Motor neuron (in vitro differentiated cells): ENCODE data around the gene GPR108. TPM values are rescaled to one million over a fixed set of nuclear protein-coding genes. Genes with fewer than 3 reads are reported as not detected.

ENCODE experiments used
- ATAC-seq, 8 experiments: fragments of 200-7000 bp; cut with Tn5 transposase; replicated peaks in 6 of 8; 2 replicates each; pipeline ENCODE4 v1.8.0; 2021; ENCODE audit warnings: mild to moderate bottlenecking in 8 of 8, moderate library complexity in 8 of 8
- H3K27ac ChIP-seq, 2 donors: fragments of 250-450 bp; sonication (Bioruptor Pico); 2 replicates each; pipeline ENCODE4 v1.9.0; 2021; ENCODE audit warnings: antibody characterized with exemption in 2 of 2, mild to moderate bottlenecking in 2 of 2, moderate library complexity in 1 of 2
- H3K4me1 ChIP-seq, 2 donors: fragments of 250-450 bp; sonication (Bioruptor Pico); replicated peaks in 1 of 2; 2 replicates each; pipeline ENCODE4 v1.6.1; 2021; ENCODE audit warnings: antibody characterized with exemption in 2 of 2, mild to moderate bottlenecking in 2 of 2, moderate library complexity in 1 of 2
- H3K4me3 ChIP-seq, 5 donors: fragments of 250-450 bp; sonication (Bioruptor Pico); 2 replicates each; pipeline ENCODE4 v1.9.0; 2021; ENCODE audit warnings: antibody characterized with exemption in 5 of 5, mild to moderate bottlenecking in 5 of 5, moderate library complexity in 4 of 5
- WGBS, 10 experiments: fragments of 450-650 bp; shearing (Covaris generic); methylation state at CpG; one replicate each; pipeline ENCODE4 v1.0.0; 2022; 5-methylcytosine and 5-hydroxymethylcytosine counted together
- in situ Hi-C, 9 experiments: fragments of 400-800 bp; cut with MboI; loops; one replicate each; pipeline ENCODE4 v1.15.0; 2021; ENCODE audit warnings: low sequenced_read_pairs in 9 of 9, low pct_unique_long_range_greater_than_20kb in 2 of 9; ENCODE audit not compliant: unreplicated experiment in 9 of 9
- total RNA-seq, 8 experiments: library from RNA; unstranded; fragments of 300-600 nt; gene quantifications; 2 replicates each; pipeline versions ENCODE4 v1.2.3 to v1.2.4, GENCODE V29; 2022

Gene GPR108
- total RNA-seq, 8 experiments from 2014 or later: 19.0 to 76.9 (median 31.0) TPM

DNA sequence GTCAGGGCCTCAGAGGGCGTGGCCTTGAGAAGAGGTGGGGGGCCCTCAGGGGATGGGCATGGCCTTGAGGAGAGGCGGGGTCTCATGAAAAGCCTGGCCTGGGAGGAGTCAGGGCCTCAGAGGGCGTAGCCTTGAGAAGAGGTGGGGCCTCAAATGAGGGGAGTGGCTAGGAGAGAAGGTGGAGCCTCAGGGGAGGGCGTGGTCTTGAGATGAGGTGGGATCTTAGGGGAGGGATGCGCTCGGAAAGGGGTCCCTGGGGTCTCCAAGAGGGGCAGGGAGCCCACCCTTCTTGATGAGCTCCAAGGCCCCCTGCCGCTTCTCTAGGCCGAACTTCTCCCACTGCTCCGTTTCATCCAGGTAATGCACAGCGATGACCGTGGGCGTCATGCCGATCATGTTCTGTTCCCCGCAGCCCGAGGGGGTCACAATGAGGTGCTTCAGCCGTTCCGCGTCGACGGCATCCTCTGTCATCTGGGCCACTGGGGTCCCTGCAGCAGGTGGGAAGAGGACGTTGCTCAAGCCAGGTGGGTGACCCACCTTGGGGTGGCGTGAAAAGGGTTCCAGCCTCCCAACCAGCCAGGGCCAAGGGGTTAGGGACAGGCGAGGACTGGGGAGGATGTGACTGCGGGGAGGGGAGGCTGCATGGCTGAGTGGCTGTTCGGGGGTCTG is 43.1 kb downstream of the GPR108 start:
- no peaks in the 10 kb centered on the region for H3K4me1 ChIP-seq
- ATAC-seq: peak in 2 of 8 experiments; percentile 11 to 35
- in situ Hi-C loops: no loop called here
- WGBS, 10 experiments: 100% methylated on average over 1 to 2 of the region's 25 CpGs; no CpG with 5 or more reads in 8 of the 10 experiments
- H3K4me3 ChIP-seq: no peak overlapping the region
- no peak overlapping the region for H3K27ac ChIP-seq

DNA sequence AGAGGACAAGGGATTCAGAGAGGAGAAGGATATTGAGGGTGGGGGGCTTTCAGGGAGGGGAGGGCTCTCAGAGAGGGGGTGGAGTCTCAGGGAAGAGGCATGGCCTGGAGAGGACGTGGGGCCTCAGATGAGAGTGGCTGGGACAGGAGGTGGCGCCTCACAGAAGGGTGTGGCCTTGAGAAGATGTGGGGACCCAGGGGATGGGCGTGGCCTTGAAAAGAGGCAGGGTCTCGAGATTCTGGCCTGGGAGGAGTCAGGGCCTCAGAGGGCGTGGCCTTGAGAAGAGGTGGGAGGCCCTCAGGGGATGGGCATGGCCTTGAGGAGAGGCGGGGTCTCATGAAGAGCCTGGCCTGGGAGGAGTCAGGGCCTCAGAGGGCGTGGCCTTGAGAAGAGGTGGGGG is 43.7 kb downstream of the GPR108 start:
- ATAC-seq: peak in 1 of 8 experiments; percentile 11
- in situ Hi-C loops: no loop called here
- no CpG with 5 or more reads among the region's 7 CpGs for WGBS, 10 experiments
- Histone ChIP-seq H3K27ac (no peak overlapping the region), H3K4me3 (no peak overlapping the region), H3K4me1 (no peaks in the 10 kb centered on the region)

DNA sequence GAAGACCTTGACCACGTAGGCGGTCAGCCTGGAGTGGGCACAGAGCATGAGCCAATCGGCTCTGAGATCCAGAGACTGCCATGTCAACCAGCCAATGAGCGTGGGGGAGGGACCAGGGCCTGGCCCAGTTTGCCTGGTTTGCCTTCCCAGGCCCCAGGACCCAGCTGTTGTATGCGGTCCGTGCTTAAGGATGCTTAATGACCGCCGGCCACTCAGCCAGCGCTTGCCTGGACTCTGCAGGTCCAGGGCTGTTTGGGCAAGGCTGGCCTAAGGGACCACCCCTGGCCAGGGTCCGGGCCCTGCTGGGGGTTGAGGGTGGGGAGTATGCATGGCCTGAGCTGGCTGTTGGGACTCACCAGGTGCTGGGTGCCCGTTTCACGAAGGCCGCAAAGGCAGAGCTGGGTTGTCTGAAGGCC is 44.3 kb downstream of the GPR108 start:
- ATAC-seq: no peak
- 66 to 100% (median 80%) methylated on average over 1 to 7 of the region's 13 CpGs; no CpG with 5 or more reads in 5 of the 10 experiments for WGBS, 10 experiments
- H3K4me1 ChIP-seq: no peaks in the 10 kb centered on the region
- H3K27ac ChIP-seq: no peak overlapping the region
- in situ Hi-C loops: no loop called here
- no peak overlapping the region for H3K4me3 ChIP-seq

GRCh38 chr19:6692027-6692426 is 45.4 kb downstream of the GPR108 start:
- H3K27ac ChIP-seq: no peak overlapping the region
- H3K4me1 ChIP-seq: no peaks in the 10 kb centered on the region
- H3K4me3 ChIP-seq: no peak overlapping the region
- no peak for ATAC-seq
- in situ Hi-C loops: no loop called here
- WGBS, 10 experiments: 75 to 100% (median 80%) methylated on average over 1 to 7 of the region's 10 CpGs; no CpG with 5 or more reads in 5 of the 10 experiments

GRCh38 chr19:6691342-6691741 is 46.0 kb downstream of the GPR108 start:
- no peak overlapping the region for H3K4me3 ChIP-seq
- WGBS, 10 experiments: 80 to 100% (median 88%) methylated on average over 1 to 8 of the region's 8 CpGs; no CpG with 5 or more reads in 5 of the 10 experiments
- H3K4me1 ChIP-seq: no peaks in the 10 kb centered on the region
- in situ Hi-C loops: no loop called here
- H3K27ac ChIP-seq: no peak overlapping the region
- no peak for ATAC-seq

DNA sequence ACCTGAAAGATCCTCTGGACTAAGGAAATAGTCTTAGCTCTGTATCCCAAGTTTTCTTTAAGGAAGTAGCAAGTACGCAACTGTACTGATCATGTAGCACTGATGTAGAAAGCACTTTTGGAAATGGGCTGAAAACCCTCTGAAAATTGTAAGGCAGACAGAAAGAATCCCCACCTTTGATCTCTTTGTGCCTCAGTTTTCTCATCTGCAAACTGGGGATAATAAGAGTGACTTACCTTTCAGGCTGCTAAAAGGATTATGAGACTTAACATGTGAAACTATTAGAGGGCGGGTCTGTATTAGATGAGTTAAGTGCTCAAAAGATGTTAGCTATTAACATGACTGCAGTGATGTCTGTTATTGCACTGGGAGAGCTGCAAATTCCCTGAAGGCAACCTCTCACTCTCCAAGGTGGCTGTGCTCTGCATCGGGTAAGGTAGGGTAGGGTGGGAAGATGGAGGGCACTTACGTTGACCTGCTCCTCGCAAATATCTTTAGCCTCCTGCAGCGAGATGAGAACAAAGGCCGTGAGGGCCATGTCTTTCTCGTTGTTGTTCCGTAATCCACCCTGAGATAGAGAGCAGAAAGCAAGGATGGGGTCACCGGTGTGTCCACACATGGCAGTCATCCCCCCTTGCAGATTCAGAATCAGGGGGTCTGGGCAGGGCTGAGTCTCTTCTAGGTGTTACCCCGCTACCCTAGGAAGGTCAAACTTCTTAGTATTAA is 47.1 kb downstream of the GPR108 start:
- H3K4me3 ChIP-seq: no peak overlapping the region
- H3K27ac ChIP-seq: no peak overlapping the region
- 53 to 100% (median 80%) methylated on average over 1 to 9 of the region's 11 CpGs; no CpG with 5 or more reads in 1 of the 10 experiments for WGBS, 10 experiments
- in situ Hi-C loops: no loop called here
- ATAC-seq: no peak
- H3K4me1 ChIP-seq: no peaks in the 10 kb centered on the region

DNA sequence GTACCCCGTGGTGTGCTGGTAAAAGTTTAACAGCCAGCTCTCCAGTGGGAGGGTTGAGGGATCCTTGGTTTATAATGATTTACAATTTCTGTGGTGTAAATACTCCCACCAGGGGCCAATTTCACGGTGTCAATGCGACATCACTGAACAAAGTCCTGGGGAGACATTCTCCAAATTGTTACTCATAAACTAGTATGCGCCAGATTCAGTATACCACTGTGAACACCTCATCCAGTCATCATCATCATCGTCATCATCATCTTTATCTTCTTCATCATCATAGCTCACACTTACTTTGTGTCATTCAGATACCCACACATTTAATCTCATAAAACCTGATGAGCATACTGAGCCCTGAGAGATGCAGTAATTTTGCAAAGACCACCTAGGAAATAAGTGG is 50.3 kb downstream of the GPR108 start:
- ATAC-seq: no peak

DNA sequence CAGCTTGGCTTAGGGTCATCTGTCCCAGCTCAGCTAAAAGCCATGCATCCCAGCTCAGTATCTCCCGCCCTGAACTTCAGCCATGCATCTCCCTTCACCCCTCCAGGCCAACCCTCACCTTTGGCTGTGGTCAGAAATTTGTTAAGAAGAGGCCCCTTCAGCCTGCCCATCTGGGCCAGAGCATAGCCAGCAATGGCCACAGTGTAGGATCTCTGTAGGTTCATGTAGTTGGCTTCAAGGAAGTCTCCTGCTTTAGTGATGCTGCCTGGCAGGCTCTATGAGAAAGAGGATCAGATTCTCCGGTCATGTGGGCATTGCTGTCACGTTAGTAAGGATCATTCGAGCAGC is 50.8 kb downstream of the GPR108 start:
- ATAC-seq: no peak
- 45 to 100% (median 60%) methylated on average over 1 to 3 of the region's 4 CpGs; no CpG with 5 or more reads in 3 of the 10 experiments for WGBS, 10 experiments
- Histone ChIP-seq H3K27ac (no peak overlapping the region), H3K4me1 (no peaks in the 10 kb centered on the region), H3K4me3 (no peak overlapping the region)
- in situ Hi-C loops: no loop called here

More for the DNA sequence above, 50.3 kb downstream of the GPR108 start:
- in situ Hi-C loops: no loop called here
- 0 to 93% (median 58%) methylated on average over 1 to 5 of the region's 5 CpGs for WGBS, 10 experiments
- H3K4me3 ChIP-seq: no peak overlapping the region
- no peak overlapping the region for H3K27ac ChIP-seq
- H3K4me1 ChIP-seq: no peaks in the 10 kb centered on the region

GRCh38 chr19:6685962-6686627 is 51.3 kb downstream of the GPR108 start:
- 73 to 90% (median 83%) methylated on average over 1 to 12 of the region's 15 CpGs; no CpG with 5 or more reads in 2 of the 10 experiments for WGBS, 10 experiments
- Histone ChIP-seq H3K4me1 (no peaks in the 10 kb centered on the region), H3K4me3 (no peak overlapping the region), H3K27ac (no peak overlapping the region)
- ATAC-seq: no peak
- in situ Hi-C loops: no loop called here

DNA sequence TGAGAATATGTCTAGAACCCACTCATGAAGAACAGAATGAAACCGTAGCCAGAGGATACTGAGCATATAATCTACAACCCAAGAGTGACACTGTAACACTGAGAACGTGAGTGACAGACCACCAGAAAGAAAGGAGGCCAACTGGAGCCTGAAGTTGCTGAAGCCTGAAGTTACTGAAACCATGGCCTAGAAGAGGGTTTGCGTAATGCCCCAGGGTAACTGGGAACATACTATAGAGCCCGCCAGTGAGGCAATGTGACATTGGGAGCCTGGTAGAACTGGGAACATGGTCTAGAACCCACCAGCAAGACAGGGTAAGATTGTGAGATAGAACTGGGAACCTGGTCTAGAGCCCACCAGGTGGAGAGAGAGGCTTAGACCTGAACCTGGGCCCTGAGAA is 51.9 kb downstream of the GPR108 start:
- ATAC-seq: no peak
- Histone ChIP-seq H3K27ac (no peak overlapping the region), H3K4me1 (no peaks in the 10 kb centered on the region), H3K4me3 (no peak overlapping the region)
- 63 to 88% (median 72%) methylated on average over 2 to 4 of the region's 4 CpGs; no CpG with 5 or more reads in 4 of the 10 experiments for WGBS, 10 experiments
- in situ Hi-C loops: no loop called here

- ATAC-seq: no peak
- Histone ChIP-seq H3K27ac (no peak overlapping the region), H3K4me1 (no peaks in the 10 kb centered on the region), H3K4me3 (no peak overlapping the region)
- in situ Hi-C loops: no loop called here
- WGBS, 10 experiments: 37 to 83% (median 72%) methylated on average over 1 to 4 of the region's 4 CpGs; no CpG with 5 or more reads in 2 of the 10 experiments
These were observed 53.4 kb downstream of the GPR108 start for GRCh38 chr19:6683971-6684370.

DNA sequence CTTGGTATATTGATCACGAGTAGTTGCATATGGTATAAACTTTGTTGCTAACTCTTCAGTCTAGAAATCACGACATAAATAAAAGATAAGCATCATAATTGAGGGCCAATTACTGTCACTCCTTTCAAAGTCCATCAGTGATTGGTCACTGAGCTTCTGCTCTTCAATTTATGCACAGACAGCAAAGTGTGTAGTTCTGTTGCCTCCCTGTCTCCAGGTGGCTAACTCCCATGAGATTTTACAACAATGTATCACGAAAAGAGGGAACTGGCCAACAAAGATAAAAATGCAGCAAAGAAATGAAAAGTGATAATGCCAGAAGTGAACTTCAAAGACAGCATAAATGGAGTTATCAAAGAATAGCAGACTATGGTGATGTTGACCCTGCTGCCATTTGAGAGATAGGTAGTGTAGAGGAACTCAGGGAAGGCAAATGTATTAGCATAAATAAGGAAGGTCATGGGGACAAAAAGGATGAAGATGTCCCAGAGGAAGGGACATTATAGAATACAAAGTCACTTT is 54.7 kb downstream of the GPR108 start:
- Histone ChIP-seq H3K4me1 (no peaks in the 10 kb centered on the region), H3K4me3 (no peak overlapping the region), H3K27ac (no peak overlapping the region)
- ATAC-seq: no peak
- 10 to 100% (median 52%) methylated on average over 1 to 3 of the region's 3 CpGs; no CpG with 5 or more reads in 1 of the 10 experiments for WGBS, 10 experiments
- in situ Hi-C loops: no loop called here

- H3K4me1 ChIP-seq: no peaks in the 10 kb centered on the region
- in situ Hi-C loops: no loop called here
- H3K4me3 ChIP-seq: no peak overlapping the region
- no peak overlapping the region for H3K27ac ChIP-seq
- no peak for ATAC-seq
- 33 to 83% (median 75%) methylated on average over 1 of the region's 1 CpG; no CpG with 5 or more reads in 6 of the 10 experiments for WGBS, 10 experiments
These were observed 57.2 kb downstream of the GPR108 start for GRCh38 chr19:6680141-6680540.
